RWPE2 (cell line): ENCODE measurements around the gene SLC4A7.

Experiments used
- ATAC-seq: fragments of 200-7000 bp; cut with Tn5 transposase; 3 replicates; pipeline ENCODE4 v1.9.1; 2021; ENCODE audit warnings: low read depth
- DNase-seq: peaks from one replicate; pipeline ENCODE4 v3.0.0-alpha.2; 2020; ENCODE audit warnings: low spot score
- H3K27ac ChIP-seq: fragments of 450-650 bp; 2 replicates; pipeline ENCODE4 v1.5.1; 2017; ENCODE audit warnings: mild to moderate bottlenecking; ENCODE audit not compliant: poor library complexity, severe bottlenecking
- H3K27me3 ChIP-seq: fragments of 250-450 bp; sonication (Bioruptor Pico); 2 replicates; pipeline ENCODE4 v1.5.1; 2021; ENCODE audit warnings: mild to moderate bottlenecking, moderate library complexity; ENCODE audit not compliant: insufficient read depth, poor library complexity, severe bottlenecking
- H3K36me3 ChIP-seq: fragments of 250-450 bp; sonication (Bioruptor Pico); 2 replicates; pipeline ENCODE4 v1.5.1; 2020; ENCODE audit warnings: low read depth, mild to moderate bottlenecking, moderate library complexity
- H3K4me1 ChIP-seq: fragments of 250-450 bp; sonication (Bioruptor Pico); 2 replicates; pipeline ENCODE4 v1.5.1; 2021; ENCODE audit warnings: mild to moderate bottlenecking, moderate library complexity; ENCODE audit not compliant: insufficient read depth, poor library complexity, severe bottlenecking
- H3K4me3 ChIP-seq: fragments of 250-450 bp; sonication (Bioruptor Pico); 2 replicates; pipeline ENCODE4 v1.5.1; 2021; ENCODE audit warnings: mild to moderate bottlenecking, moderate library complexity; ENCODE audit not compliant: severe bottlenecking
- H3K9me3 ChIP-seq: fragments of 250-450 bp; sonication (Bioruptor Pico); 2 replicates; pipeline ENCODE4 v1.5.1; 2021; ENCODE audit warnings: mild to moderate bottlenecking, moderate library complexity; ENCODE audit not compliant: severe bottlenecking
- CTCF ChIP-seq: fragments of 450-650 bp; IDR thresholded peaks from one replicate; pipeline ENCODE4 v1.5.1; 2017; ENCODE audit warnings: mild to moderate bottlenecking, moderate library complexity; ENCODE audit not compliant: poor library complexity, severe bottlenecking

Gene SLC4A7

GRCh38 chr3:27357665-27358258 is 126.4 kb downstream of the SLC4A7 start:
- H3K27ac ChIP-seq, result no peak overlapping the region
- ATAC-seq (peak; percentile 81), DNase-seq (no peak)

GRCh38 chr3:27356976-27357375 is 127.2 kb downstream of the SLC4A7 start:
- ATAC-seq (no peak), DNase-seq (no peak)
- TF ChIP-seq CTCF, result no peak
- peaks cover 8% of the 10 kb centered on the region for H3K4me1 ChIP-seq
- no peaks in the 10 kb centered on the region for H3K9me3 ChIP-seq
- H3K27me3 ChIP-seq, result no peaks in the 10 kb centered on the region
- no peak overlapping the region for H3K27ac ChIP-seq
- no peak overlapping the region for H3K4me3 ChIP-seq
- H3K36me3 ChIP-seq, result no peaks in the 10 kb centered on the region

More at GRCh38 chr3:27357665-27358258, 126.4 kb downstream of the SLC4A7 start:
- Histone ChIP-seq H3K4me3 (no peak overlapping the region), H3K9me3 (no peaks in the 10 kb centered on the region), H3K27me3 (no peaks in the 10 kb centered on the region), H3K36me3 (no peaks in the 10 kb centered on the region), H3K4me1 (peaks cover 7% of the 10 kb centered on the region)
- peak; percentile 78 for TF ChIP-seq CTCF

- no peak for ATAC-seq
- Histone ChIP-seq H3K36me3 (no peaks in the 10 kb centered on the region), H3K4me1 (peaks cover 13% of the 10 kb centered on the region), H3K4me3 (no peak overlapping the region), H3K27me3 (no peaks in the 10 kb centered on the region), H3K9me3 (no peaks in the 10 kb centered on the region), H3K27ac (no peak overlapping the region)
- no peak for TF ChIP-seq CTCF
- no peak for DNase-seq
These were observed 129.5 kb downstream of the SLC4A7 start for GRCh38 chr3:27354588-27355203.

GRCh38 chr3:27354161-27354560 is 130.0 kb downstream of the SLC4A7 start:
- H3K4me1 ChIP-seq, result peaks cover 13% of the 10 kb centered on the region
- no peak overlapping the region for H3K4me3 ChIP-seq
- no peaks in the 10 kb centered on the region for H3K9me3 ChIP-seq
- no peaks in the 10 kb centered on the region for H3K36me3 ChIP-seq
- TF ChIP-seq CTCF, result no peak
- ATAC-seq, result no peak
- no peaks in the 10 kb centered on the region for H3K27me3 ChIP-seq
- H3K27ac ChIP-seq, result no peak overlapping the region
- no peak for DNase-seq

- Histone ChIP-seq H3K4me3 (no peak overlapping the region), H3K27ac (no peak overlapping the region), H3K4me1 (peaks cover 13% of the 10 kb centered on the region), H3K9me3 (no peaks in the 10 kb centered on the region), H3K27me3 (no peaks in the 10 kb centered on the region), H3K36me3 (no peaks in the 10 kb centered on the region)
- DNase-seq, result no peak
- TF ChIP-seq CTCF, result no peak
- no peak for ATAC-seq
These were observed 131.0 kb downstream of the SLC4A7 start for GRCh38 chr3:27353221-27353620.
